ENCODE results near the gene CLMP.
"Not testable (repeated sequence)": the region's sequence is repeated elsewhere in the genome, so short reads cannot be mapped to it uniquely, and the experiment has no call there.

CLMP gene

GRCh38 chr11:123144707-123145106 is 50.3 kb downstream of the CLMP start:
- FAIRE-seq, result no peak

GRCh38 chr11:123143921-123144320 is 51.1 kb downstream of the CLMP start:
- FAIRE-seq (no peak), DNase-seq (ENCODE audit: insufficient read length, low spot score) (no peak)

More at GRCh38 chr11:123144707-123145106, 50.3 kb downstream of the CLMP start:
- DNase-seq (ENCODE audit: insufficient read length, low spot score), result no peak

- FAIRE-seq, result peak; percentile 79
- DNase-seq (ENCODE audit: insufficient read length, low spot score), result no peak
These were observed 51.6 kb downstream of the CLMP start for GRCh38 chr11:123143476-123143875.

GRCh38 chr11:123139206-123139605 is 55.8 kb downstream of the CLMP start:
- DNase-seq (ENCODE audit: insufficient read length, low spot score) (no peak), FAIRE-seq (no peak)

GRCh38 chr11:123137431-123138224 is 57.4 kb downstream of the CLMP start:
- DNase-seq (ENCODE audit: insufficient read length, low spot score), result no peak
- no peak for FAIRE-seq

- FAIRE-seq (no peak), DNase-seq (ENCODE audit: insufficient read length, low spot score) (no peak)
These were observed 59.1 kb downstream of the CLMP start for GRCh38 chr11:123135863-123136446.

GRCh38 chr11:123132881-123133280 is 62.2 kb downstream of the CLMP start:
- DNase-seq (ENCODE audit: insufficient read length, low spot score) (no peak), FAIRE-seq (no peak)

- DNase-seq (ENCODE audit: insufficient read length, low spot score); FAIRE-seq: not testable (repeated sequence)
These were observed 62.8 kb downstream of the CLMP start for GRCh38 chr11:123132034-123132766.

- FAIRE-seq, result no peak
These were observed 65.1 kb downstream of the CLMP start for GRCh38 chr11:123129920-123130319.

GRCh38 chr11:123125169-123125568 is 69.9 kb downstream of the CLMP start:
- no peak for FAIRE-seq
- DNase-seq (ENCODE audit: insufficient read length, low spot score), result no peak

More at GRCh38 chr11:123129920-123130319, 65.1 kb downstream of the CLMP start:
- no peak for DNase-seq (ENCODE audit: insufficient read length, low spot score)

- DNase-seq (ENCODE audit: insufficient read length, low spot score) (no peak), FAIRE-seq (no peak)
These were observed 72.2 kb downstream of the CLMP start for GRCh38 chr11:123122852-123123251.

GRCh38 chr11:123122341-123122740 is 72.7 kb downstream of the CLMP start:
- no peak for DNase-seq (ENCODE audit: insufficient read length, low spot score)
- FAIRE-seq, result no peak

GRCh38 chr11:123116486-123116885 is 78.6 kb downstream of the CLMP start:
- FAIRE-seq (no peak), DNase-seq (ENCODE audit: insufficient read length, low spot score) (no peak)

- DNase-seq (ENCODE audit: insufficient read length, low spot score), result peak; percentile 64
These were observed 83.6 kb downstream of the CLMP start for GRCh38 chr11:123111465-123111864.

GRCh38 chr11:123110397-123110796 is 84.7 kb downstream of the CLMP start:
- FAIRE-seq, result no peak
- no peak for DNase-seq (ENCODE audit: insufficient read length, low spot score)

More at GRCh38 chr11:123111465-123111864, 83.6 kb downstream of the CLMP start:
- FAIRE-seq, result no peak

- DNase-seq (ENCODE audit: insufficient read length, low spot score) (no peak), FAIRE-seq (no peak)
These were observed 87.0 kb downstream of the CLMP start for GRCh38 chr11:123107945-123108495.

GRCh38 chr11:123104697-123105096 is 90.4 kb downstream of the CLMP start:
- FAIRE-seq, result no peak

GRCh38 chr11:123103326-123103980 is 91.6 kb downstream of the CLMP start:
- peak; percentile 61 for DNase-seq (ENCODE audit: insufficient read length, low spot score)
- FAIRE-seq, result peak; percentile 83

More at GRCh38 chr11:123104697-123105096, 90.4 kb downstream of the CLMP start:
- DNase-seq (ENCODE audit: insufficient read length, low spot score), result no peak

- no peak for DNase-seq (ENCODE audit: insufficient read length, low spot score)
- no peak for FAIRE-seq
These were observed 94.5 kb downstream of the CLMP start for GRCh38 chr11:123100379-123101085.

- no peak for FAIRE-seq
These were observed 96.1 kb downstream of the CLMP start for GRCh38 chr11:123098990-123099389.

More at GRCh38 chr11:123098990-123099389, 96.1 kb downstream of the CLMP start:
- no peak for DNase-seq (ENCODE audit: insufficient read length, low spot score)

Data from HTR-8/SVneo (cell line).